Activated CD4-positive, alpha-beta T cell treated with anti-CD3 and anti-CD28 coated beads for 1 hour (primary cell): Measurements from ENCODE around the gene GMNN.
"Not testable (repeated sequence)": the region's sequence is repeated elsewhere in the genome, so short reads cannot be mapped to it uniquely, and the experiment has no call there.

Experiments used
- DNase-seq: peaks from one replicate; pipeline ENCODE4 v3.0.0-alpha.2; 2020

Gene GMNN

GRCh38 chr6:24763578-24763977, 11.2 kb upstream of the GMNN start:
- no peak for DNase-seq

- DNase-seq = not testable (repeated sequence)
Measured at GRCh38 chr6:24764833-24765828, 9.6 kb upstream of the GMNN start.

- not testable (repeated sequence) for DNase-seq
Measured at GRCh38 chr6:24765968-24766367, 8.8 kb upstream of the GMNN start.

GRCh38 chr6:24766680-24767462, 7.9 kb upstream of the GMNN start:
- no peak for DNase-seq

GRCh38 chr6:24768361-24768760, 6.4 kb upstream of the GMNN start:
- no peak for DNase-seq

GRCh38 chr6:24775520-24776058, 852 bp downstream of the GMNN start:
- no peak for DNase-seq

- no peak for DNase-seq
Measured at GRCh38 chr6:24777227-24777626, 2.5 kb downstream of the GMNN start.

GRCh38 chr6:24778121-24778520, 3.4 kb downstream of the GMNN start:
- DNase-seq = no peak

- no peak for DNase-seq
Measured at GRCh38 chr6:24778878-24779277, 4.1 kb downstream of the GMNN start.

- no peak for DNase-seq
Measured at GRCh38 chr6:24779416-24780016, 4.8 kb downstream of the GMNN start.

GRCh38 chr6:24780206-24780605, 5.5 kb downstream of the GMNN start:
- DNase-seq = no peak

GRCh38 chr6:24788031-24788665, 13.4 kb downstream of the GMNN start:
- no peak for DNase-seq

- DNase-seq = no peak
Measured at GRCh38 chr6:24795106-24795505, 20.4 kb downstream of the GMNN start.

GRCh38 chr6:24796616-24797290, 22.0 kb downstream of the GMNN start:
- DNase-seq = no peak

- no peak for DNase-seq
Measured at GRCh38 chr6:24797596-24798216, 23.0 kb downstream of the GMNN start.

GRCh38 chr6:24798740-24799540, 24.2 kb downstream of the GMNN start, which contains the start of gene ARMH2:
Gene ARMH2, minus strand, starts transcription at chr6:24798917. Its CDS starts 60 bp downstream, at chr6:24798857.
- no peak for DNase-seq

GRCh38 chr6:24799541-24799915, 24.8 kb downstream of the GMNN start:
- no peak for DNase-seq

GRCh38 chr6:24802271-24803059, 27.7 kb downstream of the GMNN start:
- no peak for DNase-seq

GRCh38 chr6:24807584-24807983, 32.8 kb downstream of the GMNN start:
- no peak for DNase-seq

- no peak for DNase-seq
Measured at GRCh38 chr6:24809728-24810127, 35.0 kb downstream of the GMNN start.
